GM18520 (cell line): ENCODE data around the gene LUC7L2.
"Not testable (repeated sequence)": the region's sequence is repeated elsewhere in the genome, so short reads cannot be mapped to it uniquely, and the experiment has no call there.

Source experiments
- ATAC-seq: cut with Tn5 transposase; IDR thresholded peaks from one replicate; pipeline ENCODE4 v1.9.1; 2021; ENCODE audit not compliant: unreplicated experiment

Gene LUC7L2

GRCh38 chr7:139394540-139394939, 34.8 kb downstream of the LUC7L2 start:
- ATAC-seq: no peak

GRCh38 chr7:139396323-139396951, 36.7 kb downstream of the LUC7L2 start:
- no peak for ATAC-seq

- no peak for ATAC-seq
Measured at GRCh38 chr7:139397192-139397591, 37.5 kb downstream of the LUC7L2 start.

GRCh38 chr7:139403601-139404000, 43.9 kb downstream of the LUC7L2 start:
- ATAC-seq: no peak

- ATAC-seq: no peak
Measured at GRCh38 chr7:139407555-139407954, 47.9 kb downstream of the LUC7L2 start.

- not testable (repeated sequence) for ATAC-seq
Measured at GRCh38 chr7:139414743-139415402, 55.2 kb downstream of the LUC7L2 start.

- no peak for ATAC-seq
Measured at GRCh38 chr7:139416405-139416804, 56.7 kb downstream of the LUC7L2 start.

- no peak for ATAC-seq
Measured at GRCh38 chr7:139417478-139417877, 57.8 kb downstream of the LUC7L2 start.

- ATAC-seq: no peak
Measured at GRCh38 chr7:139421123-139421522, 61.4 kb downstream of the LUC7L2 start.

- no peak for ATAC-seq
Measured at GRCh38 chr7:139422126-139422525, 62.4 kb downstream of the LUC7L2 start.

- no peak for ATAC-seq
Measured at GRCh38 chr7:139423091-139423490, 63.4 kb downstream of the LUC7L2 start.

- no peak for ATAC-seq
Measured at GRCh38 chr7:139424004-139424403, 64.3 kb downstream of the LUC7L2 start.

- ATAC-seq: not testable (repeated sequence)
Measured at GRCh38 chr7:139425701-139426100, 66.0 kb downstream of the LUC7L2 start.

GRCh38 chr7:139426258-139427028, 66.7 kb downstream of the LUC7L2 start:
- ATAC-seq: no peak

GRCh38 chr7:139427029-139427420, 67.3 kb downstream of the LUC7L2 start:
- no peak for ATAC-seq

- no peak for ATAC-seq
Measured at GRCh38 chr7:139427788-139428187, 68.1 kb downstream of the LUC7L2 start.

GRCh38 chr7:139429735-139430134, 70.0 kb downstream of the LUC7L2 start:
- not testable (repeated sequence) for ATAC-seq

- no peak for ATAC-seq
Measured at GRCh38 chr7:139430443-139430842, 70.7 kb downstream of the LUC7L2 start.

- ATAC-seq: no peak
Measured at GRCh38 chr7:139431010-139431409, 71.3 kb downstream of the LUC7L2 start.

GRCh38 chr7:139431459-139431858, 71.8 kb downstream of the LUC7L2 start:
- no peak for ATAC-seq

GRCh38 chr7:139436806-139437205, 77.1 kb downstream of the LUC7L2 start:
- ATAC-seq: no peak

- ATAC-seq: no peak
Measured at GRCh38 chr7:139439375-139439774, 79.7 kb downstream of the LUC7L2 start.
